Heart right ventricle (tissue), 16 donors: ENCODE data around the gene SPTSSA. TPM values are rescaled to one million over a fixed set of nuclear protein-coding genes. Genes with fewer than 3 reads are reported as not detected.

Experiments used
- ATAC-seq, 8 donors: fragments of 200-7000 bp; cut with Tn5 transposase; one replicate each; pipeline ENCODE4 v1.9.1; 2020; ENCODE audit warnings: mild to moderate bottlenecking in 8 of 8, moderate library complexity in 8 of 8, moderate number of reproducible peaks in 1 of 8
- DNase-seq, 2 donors: peaks; one replicate each; pipeline ENCODE4 v3.0.0-alpha.2; 2020
- H3K27ac ChIP-seq, 10 donors: fragments of 200-600 bp; sonication (generic) in 2 of 10; one replicate each; pipeline versions ENCODE4 v1.5.0 to v1.8.0; 2020 to 2022; ENCODE audit warnings: mild to moderate bottlenecking in 3 of 10
- H3K27me3 ChIP-seq, 7 donors: fragments of 200-600 bp; one replicate each; pipeline ENCODE4 v1.8.0; 2021 to 2022; ENCODE audit warnings: mild to moderate bottlenecking in 2 of 7
- H3K36me3 ChIP-seq, 9 donors: fragments of 200-600 bp; sonication (generic) in 1 of 9; one replicate each; pipeline versions ENCODE4 v1.5.0 to v1.8.0; 2020 to 2022; ENCODE audit warnings: mild to moderate bottlenecking in 2 of 9
- H3K4me1 ChIP-seq, 9 donors: fragments of 200-600 bp; sonication (generic) in 1 of 9; one replicate each; pipeline versions ENCODE4 v1.5.0 to v1.8.0; 2020 to 2022; ENCODE audit warnings: mild to moderate bottlenecking in 4 of 9
- H3K4me3 ChIP-seq, 10 donors: fragments of 200-600 bp; sonication (generic) in 2 of 10; one replicate each; pipeline versions ENCODE4 v1.5.0 to v1.8.0; 2020 to 2022; ENCODE audit warnings: mild to moderate bottlenecking in 7 of 10, moderate library complexity in 2 of 10
- H3K9me3 ChIP-seq, 11 donors: fragments of 200-600 bp in 10 of 11; sonication (generic) in 2 of 11; one replicate each; pipeline versions ENCODE4 v1.5.0 to v1.8.0; 2013 to 2022; ENCODE audit warnings: mild to moderate bottlenecking in 2 of 11, control low read depth in 1 of 11, moderate library complexity in 1 of 11
- CTCF ChIP-seq, 9 donors: fragments of 200-600 bp; sonication (generic) in 2 of 9; IDR thresholded peaks; one replicate each; pipeline versions ENCODE4 v1.5.0 to v1.8.0; 2021 to 2022; ENCODE audit warnings: antibody characterized with exemption in 9 of 9, mild to moderate bottlenecking in 5 of 9, moderate library complexity in 1 of 9
- whole genome bisulfite sequencing, 2 donors: extraction: QIAGEN DNeasy Blood & Tissue Kit; methylation state at CpG; one replicate each; pipeline ENCODE4 v1.1.7; 2013; ENCODE audit warnings: inconsistent platforms in 1 of 2; 5-methylcytosine and 5-hydroxymethylcytosine counted together
- intact Hi-C, 10 donors: fragments of 100-400 bp; cut with DNase I; formaldehyde crosslinking; loops; one replicate each; pipeline versions ENCODE4 v1.11.1 to v1.14.2; 2022
- polyA plus RNA-seq, 2 donors: library from polyadenylated mRNA; stranded (reverse); fragments of 200-250 nt; gene quantifications; one replicate each; pipeline ENCODE4 v1.2.3, GENCODE V29; 2013
- total RNA-seq, 10 donors: library from RNA; stranded (reverse); fragmentation: NEBNext Ultra II Directional in 3 of 10; extraction: Animal tissue kit (Norgen Biotek cat#: 25700) in 3 of 10; gene quantifications; one replicate each; pipeline versions ENCODE4 v1.2.1 to v1.2.4, GENCODE V29; 2021 to 2023
- donor health status: Arrhythmogenic right ventricular cardiomyopathy.
- donor health status: ischemic (EF 13 %, LVEDD 7.1; RV severe dilation, severe dysfunction).
- donor health status: healthy with polysubstance abuse.
- donor health status: DM: no; HTN: yes; CAD: no.
- donor health status: DM: no; HTN: no; CAD: no.
- donor health status: ischemic (EF 25% LVEDD 6.9; RV normal size, moderate dysfunction).
- donor health status: ischemic (EF 25% LVEDD 5.7; RV mildly dilated, moderate dysfunction).
- donor health status: healthy.
- donor health status: DM: yes; HTN: yes; CAD: no.
- donor health status: Ischemic cardiomyopathy.
- donor health status: ischemic (EF 35%, LVEDD 5.7; RV mildly dilated, moderate dysfunction).
- donor health status: nonischemic (EF 11% LVEDD 7.7; RV severe dilation, severe dysfunction).
- donor health status: DM: yes; HTN: yes; CAD: no.
- donor health status: PGD.
- donor health status: ischemic (EF 29% LVEDD 5.4; RV normal size, mild dysfunction).
- donor health status: nonischemic (EF 23%, LVEDD 6.1; RV moderate dilation, normal function).

The SPTSSA gene
- total and polyA plus RNA-seq, 12 donors: 9.7 to 30.7 (median 12.8) TPM

DNA sequence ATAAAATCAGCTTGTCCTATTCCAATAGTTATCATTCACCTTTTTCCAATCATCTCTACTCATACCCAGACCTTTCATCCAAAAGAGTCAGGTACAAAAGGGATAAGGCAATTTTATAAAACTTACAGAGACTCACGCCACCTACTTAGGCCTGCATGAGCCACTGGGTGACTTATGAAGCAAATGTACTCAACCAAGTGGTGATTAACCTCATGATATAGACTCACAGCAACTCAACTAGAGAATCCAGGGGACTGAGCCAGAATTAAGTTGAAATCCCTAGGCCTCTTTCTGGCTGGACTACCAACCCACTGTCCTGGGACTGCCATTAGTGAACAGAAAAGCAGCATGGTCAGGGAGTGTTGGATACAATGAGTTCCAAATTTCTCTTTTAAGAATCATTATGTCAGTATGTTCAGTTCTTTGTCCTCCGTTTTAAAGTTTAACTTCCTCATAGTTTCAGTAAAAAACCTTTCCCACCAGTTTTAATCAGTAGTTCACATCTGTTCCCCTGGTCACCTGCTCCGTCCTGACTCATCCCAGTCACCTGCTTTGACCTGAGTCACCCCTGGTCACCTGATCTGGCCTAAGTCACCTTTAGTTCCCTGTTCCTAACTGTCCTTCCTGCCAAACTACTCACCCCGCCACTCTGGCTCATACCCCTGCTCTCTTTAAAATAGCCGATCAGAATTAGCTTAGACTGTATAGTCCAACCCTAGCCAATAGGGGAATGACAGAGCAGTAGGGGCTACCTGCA is 36.8 kb downstream of the SPTSSA start:
- H3K4me3 ChIP-seq: no peak overlapping the region
- no peak for DNase-seq
- no peaks in the 10 kb centered on the region for H3K27me3 ChIP-seq
- no peaks in the 10 kb centered on the region for H3K4me1 ChIP-seq
- H3K36me3 ChIP-seq: no peaks in the 10 kb centered on the region
- H3K9me3 ChIP-seq: peaks cover 0 to 16% (median 9%) of the 10 kb centered on the region in 11 donors
- 87 to 90% methylated on average over 5 of the region's 5 CpGs for WGBS, 2 donors
- no peak for TF ChIP-seq CTCF (IDR thresholded peaks at IDR 0.05)
- intact Hi-C loops: no loop called here
- ATAC-seq: no peak
- H3K27ac ChIP-seq: no peak overlapping the region

DNA sequence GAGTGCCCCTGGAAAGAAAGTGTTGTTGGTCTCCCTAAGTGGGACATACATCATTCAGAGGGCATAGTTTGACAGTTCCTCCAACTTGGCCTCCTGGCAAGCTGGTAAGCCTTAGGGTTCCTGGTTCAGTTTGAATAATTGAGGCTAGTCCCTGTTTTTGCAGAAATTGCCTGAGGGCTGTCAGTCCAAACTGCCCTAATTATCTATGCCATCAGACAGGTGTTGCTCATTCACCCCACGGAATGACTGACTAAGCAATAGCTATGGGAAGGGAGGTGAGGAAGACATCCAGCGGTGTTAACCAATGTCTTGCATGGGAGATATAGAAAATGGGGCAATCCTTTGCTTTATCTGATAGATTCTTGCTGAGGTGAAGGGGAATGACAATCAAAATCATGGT is 37.6 kb downstream of the SPTSSA start:
- intact Hi-C loops: no loop called here

DNA sequence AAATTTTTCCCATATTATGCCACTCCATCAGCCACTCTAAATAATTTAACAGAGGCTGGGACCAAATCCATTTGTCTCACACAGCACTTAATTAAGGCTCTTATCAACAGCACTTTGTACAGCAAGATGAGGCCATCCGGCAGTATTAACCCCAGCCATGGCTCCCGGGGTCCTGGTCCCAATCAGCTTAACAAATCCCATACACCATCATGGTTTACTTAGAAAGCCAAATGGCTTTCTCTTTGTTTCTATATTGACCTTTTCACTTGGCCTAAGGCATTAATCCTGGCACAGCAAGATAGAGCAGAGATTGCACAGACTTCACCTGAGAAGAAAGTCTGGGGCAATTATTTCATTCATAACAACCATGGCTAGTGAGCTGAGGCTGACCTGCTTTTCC is 38.6 kb downstream of the SPTSSA start:
- no peak for TF ChIP-seq CTCF (IDR thresholded peaks at IDR 0.05)
- 62 to 72% methylated on average over 2 of the region's 2 CpGs for WGBS, 2 donors
- intact Hi-C loops: no loop called here

More for the DNA sequence above, 37.6 kb downstream of the SPTSSA start:
- Histone ChIP-seq H3K9me3 (peaks cover 0 to 24% (median 9%) of the 10 kb centered on the region in 11 donors), H3K27me3 (no peaks in the 10 kb centered on the region), H3K4me1 (no peaks in the 10 kb centered on the region), H3K4me3 (no peak overlapping the region), H3K36me3 (no peaks in the 10 kb centered on the region), H3K27ac (no peak overlapping the region)
- 89 to 92% methylated on average over 2 of the region's 2 CpGs for WGBS, 2 donors
- DNase-seq (no peak), ATAC-seq (no peak)
- TF ChIP-seq CTCF (IDR thresholded peaks at IDR 0.05): no peak

GRCh38 chr14:34420547-34421150 is 41.4 kb downstream of the SPTSSA start:
- 72 to 79% methylated on average over 6 of the region's 6 CpGs for WGBS, 2 donors
- Histone ChIP-seq H3K9me3 (peaks cover 0 to 36% (median 9%) of the 10 kb centered on the region in 11 donors), H3K4me1 (no peaks in the 10 kb centered on the region), H3K4me3 (no peak overlapping the region), H3K27me3 (no peaks in the 10 kb centered on the region), H3K36me3 (no peaks in the 10 kb centered on the region), H3K27ac (no peak overlapping the region)
- no peak for DNase-seq
- intact Hi-C loops: no loop called here
- no peak for TF ChIP-seq CTCF (IDR thresholded peaks at IDR 0.05)
- ATAC-seq: no peak

More for the DNA sequence above, 38.6 kb downstream of the SPTSSA start:
- DNase-seq (no peak), ATAC-seq (no peak)
- no peaks in the 10 kb centered on the region for H3K36me3 ChIP-seq
- peaks cover 0 to 35% (median 9%) of the 10 kb centered on the region in 11 donors for H3K9me3 ChIP-seq
- H3K4me3 ChIP-seq: no peak overlapping the region
- no peaks in the 10 kb centered on the region for H3K4me1 ChIP-seq
- no peaks in the 10 kb centered on the region for H3K27me3 ChIP-seq
- H3K27ac ChIP-seq: no peak overlapping the region
